Keratinocyte (primary cell): ENCODE results near the gene DACT2. TPM values are rescaled to one million over a fixed set of nuclear protein-coding genes. Genes with fewer than 3 reads are reported as not detected.

Experiments used
- DNase-seq: peaks from one replicate; pipeline ENCODE4 v3.0.0-alpha.2; 2011; ENCODE audit warnings: low read depth, missing footprints, low spot score
- FAIRE-seq: peaks from 2 replicates; lab custom pipeline; 2011; peaks lifted over from hg19 to GRCh38; lab: Jason Lieb, UNC
- H2AFZ ChIP-seq: 2 replicates; pipeline ENCODE4 v1.6.0; 2012; ENCODE audit warnings: low read length, control low read depth, inconsistent platforms; ENCODE audit not compliant: control insufficient read depth
- H3K27ac ChIP-seq: 2 replicates; pipeline ENCODE4 v1.5.1; 2011; ENCODE audit warnings: low read length; ENCODE audit not compliant: control insufficient read depth, insufficient read depth
- H3K27me3 ChIP-seq: 3 replicates; pipeline ENCODE4 v1.6.0; 2011; ENCODE audit warnings: low read length; ENCODE audit not compliant: control insufficient read depth, insufficient read depth; ENCODE audit errors: extremely low read depth
- H3K36me3 ChIP-seq, 2 experiments: 2 replicates in 1 of 2; 3 replicates in 1 of 2; pipeline ENCODE4 v1.5.1; 2011; ENCODE audit warnings: low read length in 2 of 2, mild to moderate bottlenecking in 1 of 2; ENCODE audit not compliant: control insufficient read depth in 2 of 2, insufficient read depth in 2 of 2; ENCODE audit errors: extremely low read depth in 1 of 2
- H3K4me1 ChIP-seq: 3 replicates; pipeline ENCODE4 v1.5.1; 2011; ENCODE audit warnings: low read length; ENCODE audit not compliant: control insufficient read depth, insufficient read depth; ENCODE audit errors: extremely low read depth
- H3K4me2 ChIP-seq: 3 replicates; pipeline ENCODE4 v1.6.0; 2011; ENCODE audit warnings: low read depth, low read length; ENCODE audit not compliant: control insufficient read depth, insufficient read depth; ENCODE audit errors: extremely low read depth
- H3K4me3 ChIP-seq, 3 experiments: fragments of 200-600 bp in 1 of 3; sonication (generic) in 1 of 3; 2 replicates in 2 of 3; 3 replicates in 1 of 3; pipeline ENCODE4 v1.5.1; 2011 to 2016; ENCODE audit warnings: low read length in 3 of 3, mild to moderate bottlenecking in 3 of 3, control low read depth in 2 of 3, inconsistent platforms in 1 of 3, low read depth in 1 of 3, mixed read lengths in 1 of 3, mixed run types in 1 of 3, moderate library complexity in 1 of 3; ENCODE audit not compliant: control insufficient read depth in 2 of 3, insufficient read depth in 2 of 3; ENCODE audit errors: extremely low read depth in 1 of 3
- H3K79me2 ChIP-seq: 2 replicates; pipeline ENCODE4 v1.6.0; 2012; ENCODE audit warnings: low read length; ENCODE audit not compliant: control insufficient read depth, insufficient read depth
- H3K9ac ChIP-seq: 3 replicates; pipeline ENCODE4 v1.6.0; 2011; ENCODE audit warnings: low read length; ENCODE audit not compliant: control insufficient read depth, insufficient read depth; ENCODE audit errors: extremely low read depth
- H3K9me1 ChIP-seq: 3 replicates; pipeline ENCODE4 v1.6.0; 2011; ENCODE audit warnings: low read length; ENCODE audit not compliant: control insufficient read depth, insufficient read depth; ENCODE audit errors: extremely low read depth
- H3K9me3 ChIP-seq: 2 replicates; pipeline ENCODE4 v1.5.1; 2012; ENCODE audit warnings: low read depth, low read length; ENCODE audit not compliant: control insufficient read depth
- H4K20me1 ChIP-seq: 3 replicates; pipeline ENCODE4 v1.6.0; 2011; ENCODE audit warnings: low read length; ENCODE audit not compliant: control insufficient read depth, insufficient read depth; ENCODE audit errors: extremely low read depth
- CTCF ChIP-seq, 3 experiments: IDR thresholded peaks in 1 of 3; conservative IDR thresholded peaks in 1 of 3; optimal IDR thresholded peaks in 1 of 3; 2 replicates in 2 of 3; 3 replicates in 1 of 3; pipeline versions ENCODE3 to v1.5.1; 2011; ENCODE audit warnings: low read length in 3 of 3, mild to moderate bottlenecking in 3 of 3, moderate library complexity in 2 of 3, control low read depth in 1 of 3, inconsistent platforms in 1 of 3; ENCODE audit not compliant: insufficient read depth in 2 of 3; ENCODE audit errors: extremely low read depth in 1 of 3
- EZH2 ChIP-seq: IDR thresholded peaks from one replicate; pipeline ENCODE4 v1.6.1; 2012; ENCODE audit warnings: inconsistent platforms, mild to moderate bottlenecking, low read length, moderate library complexity
- dilution Hi-C: fragments of 300-500 bp; cut with MboI; formaldehyde crosslinking; loops from one replicate; pipeline ENCODE4 v1.7.0; 2020; ENCODE audit warnings: low sequenced_read_pairs; ENCODE audit not compliant: extremely low pct_ligation_motif_present
- polyA plus RNA-seq, 5 experiments: library from polyadenylated mRNA; depleted of rRNA in 3 of 5; stranded (reverse) in 3 of 5; stranded (forward) in 1 of 5; unstranded in 1 of 5; fragments of >200 nt; gene quantifications; 1 replicate in 1 of 5; 2 replicates in 3 of 5; 3 replicates in 1 of 5; pipeline versions ENCODE4 v1.2.1 to v1.2.3, GENCODE V29; 2011 to 2012; ENCODE audit warnings: missing spikeins in 2 of 5, low read depth in 1 of 5, low replicate concordance in 1 of 5

The DACT2 gene
- polyA plus RNA-seq, 1 donor (not counting 4 experiments of a cell fraction or from before 2014, with no cell fraction given), result 0.09 TPM

DNA sequence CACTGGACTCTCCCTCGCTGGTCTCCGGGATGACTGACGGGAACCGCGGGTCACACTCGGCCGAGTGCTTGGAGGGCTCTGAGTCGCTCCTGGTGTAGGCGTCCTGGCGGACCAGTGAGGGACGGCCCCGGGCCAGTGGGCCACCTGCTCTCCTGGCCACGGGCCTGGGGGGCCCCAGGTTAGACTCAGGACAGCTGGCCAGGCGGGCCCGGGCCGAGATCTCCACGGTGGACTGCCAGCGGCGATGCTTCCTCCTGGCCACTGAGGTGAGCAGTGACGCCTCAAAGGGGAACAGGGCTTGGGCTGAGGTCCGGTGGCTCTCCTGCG, 11.9 kb downstream of the DACT2 start:
- H3K4me1 ChIP-seq, result no peaks in the 10 kb centered on the region
- TF ChIP-seq CTCF (optimal IDR thresholded peaks at IDR 0.05 in 1 of 3, IDR thresholded peaks at IDR 0.05 in 1 of 3, conservative IDR thresholded peaks at IDR 0.05 in 1 of 3; ENCODE audit: extremely low read depth in 1 of 3, insufficient read depth in 2 of 3, low read length in 3 of 3), result no peak
- no peak for TF ChIP-seq EZH2
- H3K27ac ChIP-seq, result no peak overlapping the region
- H3K9me3 ChIP-seq, result no peaks in the 10 kb centered on the region
- no peaks in the 10 kb centered on the region for H3K36me3 ChIP-seq
- H3K79me2 ChIP-seq, result no peaks in the 10 kb centered on the region
- H2AFZ ChIP-seq, result no peak overlapping the region
- dilution Hi-C loops, result no loop called here
- DNase-seq (no peak), FAIRE-seq (no peak)
- H3K4me2 ChIP-seq, result no peak overlapping the region
- no peak overlapping the region for H3K4me3 ChIP-seq
- no peak overlapping the region for H3K9ac ChIP-seq
- no peaks in the 10 kb centered on the region for H4K20me1 ChIP-seq
- H3K27me3 ChIP-seq, result peaks cover 3% of the 10 kb centered on the region
- H3K9me1 ChIP-seq, result no peaks in the 10 kb centered on the region

DNA sequence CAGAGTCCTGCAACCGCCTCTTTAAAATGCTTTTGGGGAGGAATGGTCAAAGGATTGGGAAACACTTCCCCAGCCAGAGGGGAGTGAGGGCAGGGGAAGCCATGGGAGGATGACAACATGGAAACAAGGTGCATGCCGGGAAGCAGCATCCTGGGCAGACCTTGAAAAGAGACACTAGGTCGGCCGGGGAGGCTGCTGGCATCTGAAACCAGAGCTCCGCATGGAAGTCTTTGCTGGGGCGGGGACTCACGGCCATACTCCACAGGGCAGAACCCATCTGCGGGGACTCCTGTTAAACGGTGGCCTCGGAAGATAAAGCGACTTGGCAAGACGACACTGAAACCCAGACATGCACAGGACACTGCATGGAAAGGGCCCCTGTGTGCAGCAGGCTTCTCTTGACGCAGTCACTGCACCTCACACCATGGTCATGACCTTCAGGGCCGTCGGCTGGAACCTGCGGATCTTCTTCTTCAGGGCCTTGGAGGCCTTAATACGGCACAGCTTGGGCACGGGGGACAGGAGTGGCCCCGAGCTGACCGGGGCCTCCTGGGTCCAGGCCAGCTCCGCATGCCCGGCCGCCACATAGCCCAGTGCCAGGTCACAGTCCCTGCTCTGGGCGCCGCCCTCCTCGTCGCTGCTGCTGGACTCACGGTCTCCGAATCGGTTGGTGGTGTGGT, 12.4 kb downstream of the DACT2 start:
- Histone ChIP-seq H2AFZ (no peak overlapping the region), H3K4me2 (no peak overlapping the region), H3K4me3 (no peak overlapping the region), H3K4me1 (no peaks in the 10 kb centered on the region), H3K36me3 (no peaks in the 10 kb centered on the region), H3K9ac (no peak overlapping the region), H4K20me1 (no peaks in the 10 kb centered on the region), H3K9me3 (no peaks in the 10 kb centered on the region), H3K9me1 (no peaks in the 10 kb centered on the region), H3K27me3 (peaks cover 3% of the 10 kb centered on the region), H3K27ac (no peak overlapping the region), H3K79me2 (no peaks in the 10 kb centered on the region)
- dilution Hi-C loops, result no loop called here
- FAIRE-seq (no peak), DNase-seq (no peak)
- TF ChIP-seq EZH2, result no peak
- TF ChIP-seq CTCF (optimal IDR thresholded peaks at IDR 0.05 in 1 of 3, IDR thresholded peaks at IDR 0.05 in 1 of 3, conservative IDR thresholded peaks at IDR 0.05 in 1 of 3; ENCODE audit: extremely low read depth in 1 of 3, insufficient read depth in 2 of 3, low read length in 3 of 3), result no peak
